SK-N-SH (cell line): ENCODE results near the gene COL5A1. TPM values are rescaled to one million over a fixed set of nuclear protein-coding genes. Genes with fewer than 3 reads are reported as not detected.

ENCODE experiments used
- CTCF ChIA-PET: fragments of 300-600, 350-600 bp; formaldehyde crosslinking; extraction: SDS; loops from one replicate; lab custom pipeline; 2021; lab: Yijun Ruan, JAX
- POLR2A ChIA-PET: fragments of 350-600 bp; sonication (Branson Sonifier 250); formaldehyde crosslinking; extraction: SDS; loops from one replicate; lab custom pipeline; 2020; ENCODE audit warnings: antibody characterized with exemption, inconsistent platforms; lab: Yijun Ruan, JAX
- DNase-seq: peaks from one replicate; pipeline ENCODE4 v3.0.0; 2012
- H2AFZ ChIP-seq: fragments of 200-600 bp; sonication (generic); 2 replicates; pipeline ENCODE4 v1.8.1; 2016; ENCODE audit warnings: antibody characterized with exemption, mild to moderate bottlenecking, low read depth
- H3F3A ChIP-seq: fragments of 200-600 bp; sonication (generic); replicated peaks from 2 replicates; pipeline ENCODE3; 2016; ENCODE audit warnings: antibody characterized with exemption, mild to moderate bottlenecking; ENCODE audit not compliant: insufficient read depth
- H3K27ac ChIP-seq, 2 experiments: fragments of 200-500 bp in 1 of 2; fragments of 200-600 bp in 1 of 2; sonication (Bioruptor generic) in 1 of 2; sonication (generic), shearing (Covaris generic) in 1 of 2; 2 replicates each; pipeline versions ENCODE4 v1.5.1 to v1.6.1; 2014 to 2016; ENCODE audit warnings: low read depth in 2 of 2, inconsistent platforms in 1 of 2, low read length in 1 of 2, mild to moderate bottlenecking in 1 of 2, mixed read lengths in 1 of 2
- H3K27me3 ChIP-seq: fragments of 200-600 bp; sonication (generic), shearing (Covaris generic); 2 replicates; pipeline ENCODE4 v1.6.1; 2016; ENCODE audit warnings: mixed run types; ENCODE audit not compliant: insufficient read depth
- H3K36me3 ChIP-seq, 2 experiments: fragments of 200-500 bp in 1 of 2; fragments of 200-600 bp in 1 of 2; sonication (Bioruptor generic) in 1 of 2; sonication (generic) in 1 of 2; replicated peaks in 1 of 2; 2 replicates each; pipeline versions ENCODE3 to v1.5.1; 2014 to 2016; ENCODE audit warnings: low read length in 1 of 2, mild to moderate bottlenecking in 1 of 2; ENCODE audit not compliant: insufficient read depth in 2 of 2, control insufficient read depth in 1 of 2
- H3K4me1 ChIP-seq, 2 experiments: fragments of 200-500 bp in 1 of 2; fragments of 200-600 bp in 1 of 2; sonication (Bioruptor generic) in 1 of 2; sonication (generic), shearing (Covaris generic) in 1 of 2; 2 replicates each; pipeline versions ENCODE4 v1.5.1 to v1.6.1; 2014 to 2016; ENCODE audit warnings: low read depth in 1 of 2, low read length in 1 of 2, mixed run types in 1 of 2; ENCODE audit not compliant: insufficient read depth in 2 of 2, control insufficient read depth in 1 of 2
- H3K4me2 ChIP-seq: fragments of 200-600 bp; sonication (generic), shearing (Covaris generic); 2 replicates; pipeline ENCODE4 v1.6.1; 2017; ENCODE audit warnings: mixed run types
- H3K4me3 ChIP-seq, 2 experiments: fragments of 200-500 bp in 1 of 2; fragments of 200-600 bp in 1 of 2; sonication (Bioruptor generic) in 1 of 2; sonication (generic), shearing (Covaris generic) in 1 of 2; 2 replicates each; pipeline versions ENCODE4 v1.5.1 to v1.8.1; 2014 to 2016; ENCODE audit warnings: low read depth in 2 of 2, inconsistent platforms in 1 of 2, low read length in 1 of 2, mild to moderate bottlenecking in 1 of 2, mixed read lengths in 1 of 2, moderate library complexity in 1 of 2
- H3K79me2 ChIP-seq: fragments of 200-600 bp; sonication (generic); 2 replicates; pipeline ENCODE4 v1.8.1; 2017; ENCODE audit warnings: mild to moderate bottlenecking; ENCODE audit not compliant: insufficient read depth
- H3K9ac ChIP-seq: fragments of 200-600 bp; sonication (generic); 2 replicates; pipeline ENCODE4 v1.6.1; 2017; ENCODE audit warnings: mixed run types
- H3K9me2 ChIP-seq: fragments of 200-600 bp; sonication (generic); 2 replicates; pipeline ENCODE4 v1.6.1; 2017; ENCODE audit warnings: mixed run types
- H3K9me3 ChIP-seq: fragments of 200-600 bp; sonication (generic); 2 replicates; pipeline ENCODE4 v1.6.1; 2017; ENCODE audit warnings: mixed run types, mild to moderate bottlenecking, moderate library complexity
- H4K20me1 ChIP-seq: fragments of 200-600 bp; sonication (generic); 2 replicates; pipeline ENCODE4 v1.6.1; 2017; ENCODE audit warnings: mild to moderate bottlenecking, mixed run types; ENCODE audit not compliant: insufficient read depth
- CHD2 ChIP-seq: fragments of 150-350 bp; IDR thresholded peaks from 2 replicates; pipeline ENCODE4 v1.6.1; 2018; ENCODE audit warnings: low read length; ENCODE audit not compliant: partially characterized antibody
- CTCF ChIP-seq: fragments of 200-600 bp; sonication (generic); IDR thresholded peaks from 2 replicates; pipeline ENCODE4 v1.6.1; 2017; ENCODE audit warnings: antibody characterized with exemption, mild to moderate bottlenecking, moderate library complexity
- ELF1 ChIP-seq: IDR thresholded peaks from 2 replicates; pipeline ENCODE4 v1.4.0; 2012
- EP300 ChIP-seq, 2 experiments: IDR thresholded peaks; 2 replicates each; pipeline versions ENCODE4 v1.4.0 to v1.6.1; 2012; ENCODE audit warnings: borderline replicate concordance in 1 of 2, low read depth in 1 of 2, low read length in 1 of 2
- EZH2phosphoT487 ChIP-seq: fragments of 200-600 bp; sonication (generic); IDR thresholded peaks from 2 replicates; pipeline ENCODE4 v1.6.1; 2017; ENCODE audit warnings: low read depth, mixed run types, mild to moderate bottlenecking, antibody characterized with exemption, moderate library complexity, borderline replicate concordance
- FOXJ3 ChIP-seq: sonication (generic); formaldehyde crosslinking; IDR thresholded peaks from 2 replicates; pipeline ENCODE4 v1.5.1; 2020; ENCODE audit warnings: mild to moderate bottlenecking, missing genetic modification reagents
- GABPA ChIP-seq: IDR thresholded peaks from 2 replicates; pipeline ENCODE4 v1.4.0; 2012; ENCODE audit warnings: low read depth, mild to moderate bottlenecking
- GATA2 ChIP-seq: sonication (generic); formaldehyde crosslinking; IDR thresholded peaks from 2 replicates; pipeline ENCODE4 v1.5.0; 2020; ENCODE audit warnings: mild to moderate bottlenecking, missing genetic modification reagents
- JUND ChIP-seq: IDR thresholded peaks from 2 replicates; pipeline ENCODE4 v1.4.0; 2012
- MAX ChIP-seq: IDR thresholded peaks from 2 replicates; pipeline ENCODE4 v1.4.0; 2012; ENCODE audit warnings: low read depth
- MXI1 ChIP-seq: IDR thresholded peaks from 2 replicates; pipeline ENCODE4 v1.6.1; 2012; ENCODE audit warnings: mild to moderate bottlenecking, low read depth, low read length, improper control_type of control experiment
- RCOR1 ChIP-seq: fragments of 150-350 bp; IDR thresholded peaks from 2 replicates; pipeline ENCODE4 v1.6.1; 2017; ENCODE audit warnings: antibody characterized with exemption, low read length
- RFX5 ChIP-seq: IDR thresholded peaks from 2 replicates; pipeline ENCODE4 v1.6.1; 2012; ENCODE audit warnings: mild to moderate bottlenecking, improper control_type of control experiment, low read length
- RXRA ChIP-seq: IDR thresholded peaks from 2 replicates; pipeline ENCODE4 v1.4.0; 2012; ENCODE audit warnings: low read depth, mild to moderate bottlenecking, borderline replicate concordance
- TAF1 ChIP-seq: IDR thresholded peaks from 2 replicates; pipeline ENCODE4 v1.6.1; 2012; ENCODE audit warnings: low read depth, mild to moderate bottlenecking, low read length, moderate library complexity, borderline replicate concordance
- TEAD4 ChIP-seq: IDR thresholded peaks from 2 replicates; pipeline ENCODE4 v1.4.0; 2012; ENCODE audit warnings: mild to moderate bottlenecking, borderline replicate concordance; ENCODE audit not compliant: insufficient read depth
- USF1 ChIP-seq: IDR thresholded peaks from 2 replicates; pipeline ENCODE4 v1.4.0; 2012; ENCODE audit warnings: low read depth, borderline replicate concordance
- USF2 ChIP-seq: fragments of 150-350 bp; IDR thresholded peaks from 2 replicates; pipeline ENCODE4 v1.6.1; 2017; ENCODE audit warnings: antibody characterized with exemption, low read length, low read depth, borderline replicate concordance
- YY1 ChIP-seq: IDR thresholded peaks from 2 replicates; pipeline ENCODE4 v1.4.0; 2012; ENCODE audit warnings: low read depth, mild to moderate bottlenecking
- WGBS: methylation state at CpG from one replicate; pipeline ENCODE4 v1.1.6; 2017; ENCODE audit warnings: low lambda C conversion rate; 5-methylcytosine and 5-hydroxymethylcytosine counted together
- polyA plus RNA-seq, 3 experiments: library from polyadenylated mRNA; depleted of rRNA; stranded (reverse); fragments of >200 nt; gene quantifications; 2 replicates each; pipeline ENCODE4 v1.2.3, GENCODE V29; 2012

Gene COL5A1
- polyA plus RNA-seq, 1 of the 3 experiments (the other 2 are of a cell fraction), result 73.8 TPM

- H3K27ac ChIP-seq, result no peak overlapping the region
- H3K4me3 ChIP-seq, result no peak overlapping the region
- H3K9ac ChIP-seq, result no peak overlapping the region
- peaks cover 98% of the 10 kb centered on the region for H4K20me1 ChIP-seq
- ChIA-PET CTCF (interaction anchor here (1.6 to 3.9 kb wide), 2 partner anchors 10 to 98 kb away, joined by 4 to 32 read pairs; no protein-coding TSS in a partner anchor), POLR2A (no interaction called here)
- H3K9me3 ChIP-seq, result no peaks in the 10 kb centered on the region
- TF ChIP-seq USF2 (no peak), ELF1 (no peak), EZH2phosphoT487 (no peak), RXRA (no peak), JUND (no peak), YY1 (no peak), RFX5 (no peak), TEAD4 (no peak), USF1 (no peak), GATA2 (CRISPR knock-in tag) (no peak), CTCF (no peak), CHD2 (no peak), EP300 (IDR thresholded peaks at IDR 0.05; ENCODE audit: borderline replicate concordance in 1 of 2, low read depth in 1 of 2, low read length in 1 of 2) (no peak), MXI1 (no peak), RCOR1 (no peak), FOXJ3 (CRISPR knock-in tag) (no peak), GABPA (no peak), MAX (no peak), TAF1 (no peak)
- no peak overlapping the region; the same call in 1 of the 2 replicates for H3K4me2 ChIP-seq
- DNase-seq, result no peak
- WGBS, result 94% methylated on average over 17 of the region's 18 CpGs
- H3K36me3 ChIP-seq, result peaks cover 0 to 6% of the 10 kb centered on the region in 2 experiments
- H3K4me1 ChIP-seq, result no peaks in the 10 kb centered on the region
- H3K9me2 ChIP-seq, result no peaks in the 10 kb centered on the region
- H3F3A ChIP-seq, result peaks cover 27% of the 10 kb centered on the region
- no peaks in the 10 kb centered on the region for H3K27me3 ChIP-seq
- H2AFZ ChIP-seq, result no peak overlapping the region
- H3K79me2 ChIP-seq, result peaks cover 90% of the 10 kb centered on the region
Measured at GRCh38 chr9:134680393-134681060, 38.9 kb downstream of the COL5A1 start.
